Measurements from ENCODE around the gene PCDHB3. TPM values are rescaled to one million over a fixed set of nuclear protein-coding genes. Genes with fewer than 3 reads are reported as not detected.
"Not testable (repeated sequence)": the region's sequence is repeated elsewhere in the genome, so short reads cannot be mapped to it uniquely, and the experiment has no call there.

PCDHB3 gene
- total RNA-seq, 4 donors from 2014 or later, result 1.4 to 4.4 (median 1.9) TPM

- no peak for TF ChIP-seq CTCF (IDR thresholded peaks at IDR 0.05)
- ATAC-seq (ENCODE audit: low FRiP score) (no peak), DNase-seq (ENCODE audit: low spot score) (no peak)
Measured at GRCh38 chr5:141149812-141150211, 49.5 kb downstream of the PCDHB3 start, which contains the start of gene PCDHB6. TSS of gene PCDHB6 (plus strand) at chr5:141150057. CDS start at chr5:141150258, 201 bp downstream.

- no peak for TF ChIP-seq CTCF (IDR thresholded peaks at IDR 0.05)
Measured at GRCh38 chr5:141150224-141150992, 50.1 kb downstream of the PCDHB3 start.

GRCh38 chr5:141150993-141151325 lies 50.7 kb downstream of the PCDHB3 start:
- ATAC-seq (ENCODE audit: low FRiP score) (no peak), DNase-seq (ENCODE audit: low spot score) (no peak)
- no peak for TF ChIP-seq CTCF (IDR thresholded peaks at IDR 0.05)

More at GRCh38 chr5:141150224-141150992, 50.1 kb downstream of the PCDHB3 start:
- no peak for DNase-seq (ENCODE audit: low spot score)
- no peak for ATAC-seq (ENCODE audit: low FRiP score)

GRCh38 chr5:141151632-141152031 lies 51.4 kb downstream of the PCDHB3 start:
- not testable (repeated sequence) for ATAC-seq (ENCODE audit: low FRiP score); DNase-seq (ENCODE audit: low spot score)

GRCh38 chr5:141152096-141152495 lies 51.8 kb downstream of the PCDHB3 start:
- not testable (repeated sequence) for DNase-seq (ENCODE audit: low spot score); ATAC-seq (ENCODE audit: low FRiP score)

Other genes with a start within 250 kb of the PCDHB3 start
- gene PCDHA10, start 244.6 kb upstream of the PCDHB3 start, total RNA-seq, result 1 to 10 TPM in 2 of 4 donors, under 1 TPM in 2; 0.48 to 2.5 (median 1.5) TPM
- 1 to 10 TPM in 1 of 4 donors, under 1 TPM in 3; 0.16 to 1.2 (median 0.49) TPM for gene PCDHA11, start 231.5 kb upstream of the PCDHB3 start, total RNA-seq
- gene PCDHA12, start 225.2 kb upstream of the PCDHB3 start, total RNA-seq, result 1 to 10 TPM in 2 of 4 donors, under 1 TPM in 2; 0.69 to 4.9 (median 1.1) TPM
- 1 to 10 TPM in 3 of 4 donors, under 1 TPM in 1; 0.96 to 1.4 (median 1.2) TPM for gene PCDHA13, start 218.3 kb upstream of the PCDHB3 start, total RNA-seq
- gene PCDHAC1, start 174.2 kb upstream of the PCDHB3 start, total RNA-seq, result 1 to 10 TPM in 2 of 4 donors, under 1 TPM in 2; 0.47 to 2.1 (median 0.87) TPM
- gene PCDHAC2, start 134.0 kb upstream of the PCDHB3 start, total RNA-seq, result 10 to 100 TPM in 1 of 4 donors, 1 to 10 TPM in 3; 3.1 to 10.0 (median 3.8) TPM
- gene PCDHB1, start 49.1 kb upstream of the PCDHB3 start, total RNA-seq, result under 1 TPM in 2 of 4 donors, not detected in 2; under 0.01 to 0.09 TPM
- 1 to 10 TPM; 2.2 to 4.9 (median 2.8) TPM for gene PCDHB2, start 5.9 kb upstream of the PCDHB3 start, total RNA-seq
- 1 to 10 TPM; 1.2 to 6.9 (median 3.2) TPM for gene PCDHB4, start 21.3 kb downstream of the PCDHB3 start, total RNA-seq
- 1 to 10 TPM; 1.1 to 6.5 (median 2.7) TPM for gene PCDHB5, start 34.7 kb downstream of the PCDHB3 start, total RNA-seq
- gene PCDHB6, start 49.6 kb downstream of the PCDHB3 start, total RNA-seq, result 1 to 10 TPM in 1 of 4 donors, under 1 TPM in 3; 0.38 to 1.4 (median 0.47) TPM
- 1 to 10 TPM in 3 of 4 donors, under 1 TPM in 1; 0.94 to 3.3 (median 1.5) TPM for gene PCDHB7, start 72.2 kb downstream of the PCDHB3 start, total RNA-seq
- gene PCDHB8, start 77.3 kb downstream of the PCDHB3 start, total RNA-seq, result under 1 TPM; 0.44 to 0.63 (median 0.53) TPM
- 1 to 10 TPM; 2.3 to 6.1 (median 3.6) TPM for gene PCDHB16, start 81.9 kb downstream of the PCDHB3 start, total RNA-seq
- gene PCDHB9, start 86.7 kb downstream of the PCDHB3 start, total RNA-seq, result 1 to 10 TPM; 1.3 to 4.7 (median 2.8) TPM
- 1 to 10 TPM in 3 of 4 donors, under 1 TPM in 1; 0.96 to 3.6 (median 1.2) TPM for gene PCDHB10, start 91.9 kb downstream of the PCDHB3 start, total RNA-seq
- gene PCDHB11, start 99.2 kb downstream of the PCDHB3 start, total RNA-seq, result 1 to 10 TPM; 1.3 to 2.4 (median 1.7) TPM
- 1 to 10 TPM; 1.9 to 4.4 (median 2.5) TPM for gene PCDHB12, start 108.2 kb downstream of the PCDHB3 start, total RNA-seq
- 1 to 10 TPM; 1.8 to 7.7 (median 3.0) TPM for gene PCDHB13, start 113.4 kb downstream of the PCDHB3 start, total RNA-seq
- 1 to 10 TPM; 2.0 to 7.1 (median 3.1) TPM for gene PCDHB14, start 122.9 kb downstream of the PCDHB3 start, total RNA-seq
- gene PCDHB15, start 144.9 kb downstream of the PCDHB3 start, total RNA-seq, result 1 to 10 TPM; 2.0 to 6.0 (median 3.3) TPM
- gene SLC25A2, start 203.6 kb downstream of the PCDHB3 start, total RNA-seq, result 1 to 10 TPM in 1 of 4 donors, under 1 TPM in 1, not detected in 2; 0.46 to 2.0 TPM
- 10 to 100 TPM; 43.7 to 57.8 (median 52.5) TPM for gene TAF7, start 220.3 kb downstream of the PCDHB3 start, total RNA-seq
- 1 to 10 TPM in 1 of 4 donors, under 1 TPM in 3; 0.12 to 2.2 (median 0.59) TPM for gene PCDHGA1, start 230.0 kb downstream of the PCDHB3 start, total RNA-seq
- gene PCDHGA2, start 238.3 kb downstream of the PCDHB3 start, total RNA-seq, result 1 to 10 TPM; 2.0 to 6.6 (median 4.0) TPM
- 1 to 10 TPM; 2.3 to 6.3 (median 2.8) TPM for gene PCDHGA3, start 243.4 kb downstream of the PCDHB3 start, total RNA-seq
- gene PCDHGB1, start 249.6 kb downstream of the PCDHB3 start, total RNA-seq, result 1 to 10 TPM; 1.4 to 6.0 (median 2.2) TPM

Data from omental fat pad (tissue), 4 donors.